Hindlimb muscle (tissue), 1 donor: ENCODE measurements around the gene CA4. TPM values are rescaled to one million over a fixed set of nuclear protein-coding genes. Genes with fewer than 3 reads are reported as not detected.
"Not testable (repeated sequence)": the region's sequence is repeated elsewhere in the genome, so short reads cannot be mapped to it uniquely, and the experiment has no call there.

Source experiments
- DNase-seq: peaks from one replicate; pipeline ENCODE4 v3.0.0-alpha.2; 2013
- polyA plus RNA-seq: library from polyadenylated mRNA; unstranded; fragments of 120-200 nt; gene quantifications from one replicate; pipeline ENCODE4 v1.2.1, GENCODE V29; 2013; ENCODE audit not compliant: insufficient read length

Gene CA4
- polyA plus RNA-seq, 1 donor = 6.0 TPM

DNA sequence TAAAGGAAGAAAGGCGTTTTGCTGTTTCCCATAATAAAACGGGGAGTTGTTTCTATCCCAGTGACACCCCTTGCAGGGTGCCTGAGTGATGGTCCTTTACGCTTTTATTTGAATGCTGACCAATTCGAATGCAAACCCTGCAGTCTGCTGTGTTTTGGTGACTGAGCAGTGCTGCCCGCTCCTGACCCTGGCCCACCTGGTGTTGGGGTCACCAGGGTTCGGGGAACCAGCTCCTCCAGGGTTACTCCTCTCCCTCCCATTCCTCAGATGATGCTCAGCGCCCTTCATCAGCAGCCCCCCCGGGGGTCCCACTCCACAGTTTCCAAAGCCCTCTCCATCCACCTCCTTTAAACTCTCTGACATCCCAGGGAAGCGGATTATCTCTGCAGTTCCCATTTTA lies 6.0 kb downstream of the CA4 start:
- no peak for DNase-seq

DNA sequence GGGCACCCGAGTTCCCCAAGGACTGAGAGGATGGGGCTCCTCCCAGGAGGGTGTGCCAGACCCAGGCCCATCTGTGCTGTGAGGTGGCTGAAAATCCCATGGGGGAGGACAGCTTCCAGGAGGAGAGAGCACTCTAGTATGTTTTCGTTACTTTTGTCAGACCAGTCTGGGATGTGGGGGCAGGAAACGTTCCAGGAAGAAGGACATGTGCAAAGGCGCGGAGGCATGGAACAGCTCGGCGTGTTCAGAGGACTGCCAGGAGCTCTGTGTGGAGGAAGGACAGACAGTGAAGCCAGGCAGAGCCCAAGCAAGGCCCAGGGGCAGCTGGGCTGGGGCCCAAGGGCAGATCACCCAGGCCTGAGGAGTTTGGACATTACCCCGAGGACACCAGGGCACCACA lies 7.0 kb downstream of the CA4 start:
- DNase-seq = no peak

DNA sequence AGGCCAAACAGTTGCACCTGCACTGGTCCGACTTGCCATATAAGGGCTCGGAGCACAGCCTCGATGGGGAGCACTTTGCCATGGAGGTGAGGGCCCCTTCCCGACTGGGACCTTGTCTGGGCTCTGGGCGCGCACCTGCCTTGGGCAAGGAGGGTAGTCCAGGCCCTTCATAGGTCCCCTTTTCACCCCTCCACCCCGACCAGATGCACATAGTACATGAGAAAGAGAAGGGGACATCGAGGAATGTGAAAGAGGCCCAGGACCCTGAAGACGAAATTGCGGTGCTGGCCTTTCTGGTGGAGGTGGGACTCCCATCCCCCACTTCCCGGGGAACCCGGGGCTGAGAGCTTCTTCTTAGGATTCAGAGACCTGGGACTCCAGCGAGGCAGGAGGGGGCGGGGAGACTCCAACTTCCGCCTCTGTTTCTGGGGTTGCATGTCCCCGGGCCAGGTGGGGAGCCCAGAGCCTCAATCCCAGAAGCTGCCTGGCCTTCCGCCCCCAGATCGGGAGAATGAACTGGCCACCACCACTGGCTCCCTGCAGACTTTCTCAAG lies 7.8 kb downstream of the CA4 start:
- DNase-seq = no peak

DNA sequence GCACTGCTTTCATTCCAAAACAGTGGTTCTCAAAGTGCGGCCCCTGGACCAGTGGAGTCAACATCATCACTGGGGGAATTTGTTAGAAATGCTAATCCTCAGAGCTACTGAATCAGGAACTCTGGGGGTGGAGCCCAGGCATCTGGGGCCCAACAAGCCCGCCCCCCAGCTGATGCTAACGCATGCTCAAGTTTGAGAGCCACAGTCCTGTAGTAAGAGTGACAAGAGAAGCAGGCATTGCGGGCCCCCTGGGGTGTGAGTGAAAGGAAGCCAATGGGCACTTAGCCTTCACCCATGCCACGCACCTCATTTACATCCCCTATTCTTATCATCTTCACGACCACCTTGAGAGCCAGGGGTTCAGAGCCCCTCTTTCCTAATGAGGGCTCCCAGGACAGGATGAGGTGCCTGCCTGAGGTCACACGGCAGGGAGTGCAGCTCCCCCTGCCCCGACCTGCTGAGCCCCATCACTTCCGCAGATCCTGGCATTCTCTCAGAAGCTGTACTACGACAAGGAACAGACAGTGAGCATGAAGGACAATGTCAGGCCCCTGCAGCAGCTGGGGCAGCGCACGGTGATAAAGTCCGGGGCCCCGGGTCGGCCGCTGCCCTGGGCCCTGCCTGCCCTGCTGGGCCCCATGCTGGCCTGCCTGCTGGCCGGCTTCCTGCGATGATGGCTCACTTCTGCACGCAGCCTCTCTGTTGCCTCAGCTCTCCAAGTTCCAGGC lies 9.1 kb downstream of the CA4 start:
- no peak for DNase-seq

- no peak for DNase-seq
Observed at GRCh38 chr17:60159479-60159866, 9.7 kb downstream of the CA4 start.

GRCh38 chr17:60160829-60161501 lies 11.2 kb downstream of the CA4 start:
- no peak for DNase-seq

GRCh38 chr17:60161598-60162330 lies 12.0 kb downstream of the CA4 start:
- DNase-seq = no peak

DNA sequence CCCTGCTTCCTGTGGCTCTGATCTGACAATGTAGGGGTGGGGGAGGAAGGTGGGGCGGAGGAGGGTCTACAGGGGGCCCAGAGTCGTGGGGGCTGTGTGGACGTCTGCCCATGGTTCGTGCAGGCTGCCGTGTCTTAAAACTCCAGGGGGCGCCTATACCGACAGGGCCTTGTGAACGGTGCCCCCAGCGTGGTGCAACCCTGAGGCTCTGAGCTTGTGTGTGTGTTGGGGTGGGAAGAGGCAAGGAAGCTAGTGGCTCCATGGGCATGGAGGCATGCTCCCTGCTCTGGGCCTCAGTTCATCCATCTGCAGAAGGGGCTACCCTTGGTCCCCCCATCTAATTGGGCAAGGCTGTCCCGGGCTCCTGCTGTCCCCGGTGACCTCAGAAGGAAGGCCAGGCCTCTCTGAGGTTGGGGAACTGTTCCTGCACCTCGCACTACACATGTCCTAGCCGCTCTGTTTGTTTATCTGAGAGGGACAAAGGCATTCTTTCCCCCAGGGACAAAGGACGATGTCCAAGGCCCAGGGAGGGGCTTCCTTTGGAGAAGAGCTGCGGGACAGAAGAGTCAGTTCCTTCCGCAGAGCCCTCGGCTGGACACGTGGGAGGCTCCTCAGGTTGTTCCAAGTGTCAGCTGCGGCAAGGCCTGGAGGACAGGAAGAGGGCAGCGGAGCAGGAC lies 13.5 kb downstream of the CA4 start:
- no peak for DNase-seq

- no peak for DNase-seq
Observed at GRCh38 chr17:60164164-60164563, 14.4 kb downstream of the CA4 start.

GRCh38 chr17:60164697-60165096 lies 14.9 kb downstream of the CA4 start:
- DNase-seq = no peak

DNA sequence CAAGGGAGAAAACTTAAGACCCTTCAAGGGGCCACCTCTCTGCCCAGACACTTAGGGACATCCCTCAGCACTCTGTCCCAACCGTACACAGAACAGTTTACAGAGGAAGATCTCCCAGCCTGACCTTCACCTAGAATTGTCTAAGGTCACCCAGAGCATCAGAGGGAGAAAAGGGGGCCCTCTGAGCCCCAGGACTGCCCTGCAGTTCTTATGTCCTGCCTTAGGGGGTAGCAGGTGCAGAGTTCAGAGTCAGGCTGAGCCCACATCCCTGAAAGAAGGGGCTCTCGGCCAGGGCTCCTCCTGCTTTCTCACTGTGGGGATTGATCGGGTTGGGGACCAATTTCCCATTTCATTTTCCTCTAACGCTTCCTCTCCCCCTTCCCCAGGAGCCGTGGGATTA lies 15.4 kb downstream of the CA4 start:
- no peak for DNase-seq

DNA sequence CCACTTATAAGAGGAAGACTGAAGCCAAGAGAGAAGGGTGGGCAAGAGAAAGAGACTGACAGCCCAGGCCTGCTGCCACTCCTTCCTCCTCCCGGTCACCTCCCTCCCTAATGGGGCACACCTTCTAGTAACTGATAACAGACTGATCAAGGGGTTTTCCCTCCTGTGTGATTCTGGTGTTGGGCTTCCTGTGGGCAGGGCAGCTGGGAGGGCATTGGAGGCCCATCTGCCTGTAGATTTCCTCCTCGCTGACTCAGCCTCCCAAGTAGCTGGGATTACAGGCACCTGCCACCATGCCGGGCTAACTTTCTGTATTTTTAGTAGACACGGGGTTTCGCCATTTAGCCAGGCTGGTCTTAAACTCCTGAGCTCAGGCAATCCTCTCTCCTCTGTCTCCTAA lies 16.2 kb downstream of the CA4 start:
- no peak for DNase-seq

DNA sequence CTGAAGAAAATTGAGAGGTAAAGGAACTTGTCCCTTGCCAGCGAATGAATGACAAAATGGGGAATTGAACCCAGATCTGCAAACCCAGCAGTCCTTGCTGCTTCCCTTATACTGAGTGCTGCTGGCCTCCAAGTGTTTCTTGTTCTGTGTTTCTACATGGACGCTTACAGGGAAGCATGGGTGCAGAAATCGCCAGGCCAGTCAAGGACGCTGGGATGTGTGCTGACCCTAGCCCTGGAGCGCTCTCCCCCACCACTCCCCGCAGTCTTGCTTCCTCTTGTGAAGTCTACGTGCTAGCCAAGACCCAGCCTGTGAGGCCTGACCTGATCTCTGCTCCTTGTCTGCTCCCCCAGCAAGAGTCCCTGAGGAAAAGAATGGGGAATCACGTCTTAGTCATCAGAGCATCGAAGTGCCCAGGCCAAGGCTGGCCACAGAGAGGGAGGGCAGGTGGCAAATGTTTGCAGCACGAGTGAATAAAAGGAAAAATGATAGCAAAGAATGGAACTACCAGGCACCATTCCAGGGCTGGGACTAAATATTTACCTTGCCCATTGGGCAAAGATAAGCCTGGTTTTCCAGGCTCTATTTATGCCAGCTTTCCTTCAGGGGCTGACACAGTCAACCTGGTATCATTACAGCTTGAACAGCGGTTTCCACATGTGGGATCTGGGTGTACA lies 17.4 kb downstream of the CA4 start:
- DNase-seq = no peak

DNA sequence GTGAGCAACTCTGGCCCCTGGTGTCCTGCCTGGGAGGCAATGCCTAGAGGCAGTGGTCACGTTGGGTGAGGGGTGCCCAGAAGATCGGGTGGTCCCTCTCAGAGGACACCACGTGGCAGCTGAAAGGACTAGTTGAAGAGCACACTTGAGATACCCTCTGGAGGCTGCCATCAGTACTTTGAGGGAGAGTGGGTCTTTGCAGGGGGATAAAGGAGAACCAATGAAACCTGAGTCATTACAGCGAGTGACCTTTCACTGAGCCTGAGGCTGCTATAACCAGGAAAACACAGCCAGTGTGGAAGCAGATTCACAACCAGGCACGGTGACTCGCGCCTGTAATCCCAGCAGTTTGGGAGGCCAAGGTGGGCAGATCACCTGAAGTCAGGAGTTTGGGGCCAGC lies 18.9 kb downstream of the CA4 start:
- DNase-seq = no peak

GRCh38 chr17:60169921-60170817 lies 20.4 kb downstream of the CA4 start:
- no peak for DNase-seq

DNA sequence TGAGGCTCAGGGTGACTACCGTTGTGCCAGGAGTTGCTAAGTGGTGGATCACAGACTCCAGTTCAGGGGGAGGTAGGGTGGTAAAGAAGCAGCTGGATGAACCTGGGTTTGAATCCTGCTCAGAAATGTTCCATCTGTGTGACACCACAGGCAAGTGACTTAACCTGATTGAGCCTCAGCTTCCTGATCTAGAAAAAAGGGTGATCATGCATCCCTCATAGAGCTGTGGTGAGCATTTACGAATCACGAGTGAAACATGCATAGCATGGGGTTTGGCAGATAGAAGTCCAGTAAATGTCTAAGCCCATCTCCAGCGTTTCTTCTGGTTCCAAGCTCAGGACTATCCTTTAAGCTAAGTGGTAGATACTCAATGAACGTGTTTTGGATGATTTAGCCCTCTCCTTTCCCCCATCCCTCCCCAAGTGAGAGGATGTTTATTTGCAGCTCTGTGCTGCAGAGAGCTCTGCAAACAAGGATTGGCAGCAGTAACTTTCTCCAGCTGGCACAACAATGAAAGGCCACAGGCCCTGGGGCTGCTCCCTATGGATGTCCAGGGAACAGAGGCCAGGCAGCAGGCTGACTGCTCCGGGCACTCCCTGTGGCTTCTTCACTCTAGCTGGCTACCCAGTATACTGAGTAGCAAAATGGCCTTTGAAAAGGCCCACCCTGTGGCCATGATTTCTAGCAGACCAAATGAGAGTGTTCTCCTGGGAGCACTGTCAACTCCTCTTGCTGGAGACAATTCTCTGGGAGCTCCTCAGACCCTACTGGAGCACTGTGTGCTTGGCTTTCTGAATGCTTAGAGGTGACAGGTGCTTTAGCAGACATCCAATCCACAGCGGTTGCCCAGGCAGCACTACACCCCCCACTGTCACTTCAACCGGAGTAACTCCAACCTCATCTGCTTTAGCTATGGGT lies 21.3 kb downstream of the CA4 start:
- DNase-seq = no peak

- DNase-seq = no peak
Observed at GRCh38 chr17:60171753-60172079, 21.9 kb downstream of the CA4 start.

GRCh38 chr17:60173304-60173819 lies 23.6 kb downstream of the CA4 start:
- no peak for DNase-seq

GRCh38 chr17:60174035-60174434 lies 24.3 kb downstream of the CA4 start:
- no peak for DNase-seq

DNA sequence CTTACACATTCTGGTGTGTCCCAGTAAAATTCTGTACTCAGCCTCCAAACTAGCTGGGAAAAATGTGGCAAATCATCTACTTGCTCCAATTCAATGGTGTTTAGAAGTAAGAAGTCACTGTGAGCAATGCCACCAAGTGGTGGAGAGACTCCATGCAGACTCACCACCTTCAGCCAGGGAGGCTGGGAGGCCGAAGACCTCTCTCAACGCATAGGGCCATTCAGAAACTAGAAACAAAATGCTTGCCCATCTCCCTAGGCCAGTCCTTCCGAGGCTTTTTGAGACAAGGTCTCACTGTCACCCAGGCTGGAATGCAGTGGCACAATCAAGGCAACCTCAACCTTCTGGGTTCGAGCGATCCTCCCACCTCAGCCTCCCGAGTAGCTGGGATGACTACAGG lies 25.0 kb downstream of the CA4 start:
- DNase-seq = not testable (repeated sequence)
